Loucy (cell line): ENCODE results near the gene KIFC1.

Source experiments
- H2AFZ ChIP-seq: fragments of 200-600 bp; sonication (generic); 2 replicates; pipeline ENCODE4 v1.6.0; 2016; ENCODE audit warnings: antibody characterized with exemption, mild to moderate bottlenecking, low read length, moderate library complexity
- H3F3A ChIP-seq: fragments of 200-600 bp; 2 replicates; pipeline ENCODE4 v1.6.0; 2016; ENCODE audit warnings: antibody characterized with exemption, low read depth, mild to moderate bottlenecking
- H3K27me3 ChIP-seq: fragments of 200-600 bp; sonication (generic); 2 replicates; pipeline ENCODE4 v1.6.1; 2014; ENCODE audit warnings: low read length, mild to moderate bottlenecking; ENCODE audit not compliant: insufficient read depth, poor library complexity, severe bottlenecking
- H3K36me3 ChIP-seq: fragments of 200-600 bp; sonication (generic); 2 replicates; pipeline ENCODE4 v1.6.1; 2016; ENCODE audit warnings: low read length; ENCODE audit not compliant: insufficient read depth
- H3K4me1 ChIP-seq: fragments of 200-600 bp; sonication (generic); 2 replicates; pipeline ENCODE4 v1.5.1; 2014; ENCODE audit warnings: low read length, mild to moderate bottlenecking; ENCODE audit not compliant: insufficient read depth, poor library complexity, severe bottlenecking
- H3K4me2 ChIP-seq: fragments of 200-600 bp; sonication (generic); 2 replicates; pipeline ENCODE4 v1.6.0; 2014; ENCODE audit warnings: antibody characterized with exemption, low read length, low read depth, mild to moderate bottlenecking; ENCODE audit not compliant: poor library complexity, severe bottlenecking
- H3K4me3 ChIP-seq: fragments of 200-600 bp; sonication (generic); 2 replicates; pipeline ENCODE4 v1.5.1; 2014; ENCODE audit warnings: low read length, mild to moderate bottlenecking, mixed read lengths; ENCODE audit not compliant: poor library complexity, severe bottlenecking
- H3K79me2 ChIP-seq: fragments of 200-600 bp; sonication (generic); 2 replicates; pipeline ENCODE4 v1.6.1; 2014; ENCODE audit warnings: low read length; ENCODE audit not compliant: insufficient read depth
- H3K9ac ChIP-seq: fragments of 200-600 bp; sonication (generic); 2 replicates; pipeline ENCODE4 v1.6.0; 2014; ENCODE audit warnings: mild to moderate bottlenecking, low read depth, low read length, moderate library complexity; ENCODE audit not compliant: poor library complexity, severe bottlenecking
- H3K9me2 ChIP-seq: fragments of 200-600 bp; sonication (generic); replicated peaks from 2 replicates; pipeline ENCODE4 v1.6.1; 2016; ENCODE audit warnings: low read depth, low read length, mixed read lengths
- H3K9me3 ChIP-seq: fragments of 200-600 bp; sonication (generic); 2 replicates; pipeline ENCODE4 v1.6.1; 2014; ENCODE audit warnings: mild to moderate bottlenecking, antibody characterized with exemption, low read length, low read depth; ENCODE audit not compliant: insufficient read depth
- H4K20me1 ChIP-seq: fragments of 200-600 bp; sonication (generic); 2 replicates; pipeline ENCODE4 v1.6.0; 2014; ENCODE audit warnings: antibody characterized with exemption, low read length, mild to moderate bottlenecking; ENCODE audit not compliant: insufficient read depth, poor library complexity, severe bottlenecking
- CTCF ChIP-seq: fragments of 200-600 bp; sonication (generic); conservative IDR thresholded peaks from 2 replicates; pipeline ENCODE4 v1.5.1; 2014; ENCODE audit warnings: mild to moderate bottlenecking, antibody characterized with exemption, low read length
- EZH2phosphoT487 ChIP-seq: fragments of 200-600 bp; IDR thresholded peaks from 2 replicates; pipeline ENCODE4 v1.6.1; 2018; ENCODE audit warnings: antibody characterized with exemption, mild to moderate bottlenecking, moderate library complexity, borderline replicate concordance

Gene KIFC1

GRCh38 chr6:33390767-33391277, 801 bp upstream of the KIFC1 start:
- TF ChIP-seq EZH2phosphoT487 = no peak
- TF ChIP-seq CTCF = no peak
- Histone ChIP-seq H3K27me3 (no peaks in the 10 kb centered on the region), H3K4me1 (peaks cover 37% of the 10 kb centered on the region), H3K9me2 (no peaks in the 10 kb centered on the region), H2AFZ (peak overlapping the region; percentile 94), H3K9me3 (no peaks in the 10 kb centered on the region), H3K36me3 (no peaks in the 10 kb centered on the region), H4K20me1 (peaks cover 26% of the 10 kb centered on the region), H3K4me2 (peak overlapping the region; percentile 81), H3F3A (no peaks in the 10 kb centered on the region), H3K79me2 (peaks cover 42% of the 10 kb centered on the region), H3K4me3 (peak overlapping the region; percentile 70), H3K9ac (peak overlapping the region; percentile 67)

- H3F3A ChIP-seq = no peaks in the 10 kb centered on the region
- H3K9me2 ChIP-seq = no peaks in the 10 kb centered on the region
- H3K4me1 ChIP-seq = peaks cover 43% of the 10 kb centered on the region
- TF ChIP-seq CTCF = no peak
- no peak for TF ChIP-seq EZH2phosphoT487
- H3K4me3 ChIP-seq = peak overlapping the region; percentile 82
- peak overlapping the region; percentile 89 for H3K9ac ChIP-seq
- no peaks in the 10 kb centered on the region for H3K27me3 ChIP-seq
- H2AFZ ChIP-seq = peak overlapping the region; percentile 6; the same call in 1 of the 2 replicates
- peaks cover 26% of the 10 kb centered on the region for H4K20me1 ChIP-seq
- H3K9me3 ChIP-seq = no peaks in the 10 kb centered on the region
- H3K36me3 ChIP-seq = no peaks in the 10 kb centered on the region
- peak overlapping the region; percentile 97 for H3K4me2 ChIP-seq
- H3K79me2 ChIP-seq = peaks cover 54% of the 10 kb centered on the region
Measured at GRCh38 chr6:33391922-33392594, 435 bp downstream of the KIFC1 start.

- Histone ChIP-seq H3K79me2 (peaks cover 59% of the 10 kb centered on the region), H3K4me2 (peak overlapping the region; percentile 97), H3K4me1 (peaks cover 44% of the 10 kb centered on the region), H3K27me3 (no peaks in the 10 kb centered on the region), H3K9ac (peak overlapping the region; percentile 89), H3K4me3 (peak overlapping the region; percentile 82), H2AFZ (no peak overlapping the region), H3K9me3 (no peaks in the 10 kb centered on the region), H3K9me2 (no peaks in the 10 kb centered on the region), H4K20me1 (peaks cover 29% of the 10 kb centered on the region), H3F3A (no peaks in the 10 kb centered on the region), H3K36me3 (peaks cover 3% of the 10 kb centered on the region; the same call in 1 of the 2 replicates)
- TF ChIP-seq EZH2phosphoT487 = no peak
- no peak for TF ChIP-seq CTCF
Measured at GRCh38 chr6:33392595-33392948, 949 bp downstream of the KIFC1 start.
